ENCODE measurements around the gene AHI1.

AHI1 gene

DNA sequence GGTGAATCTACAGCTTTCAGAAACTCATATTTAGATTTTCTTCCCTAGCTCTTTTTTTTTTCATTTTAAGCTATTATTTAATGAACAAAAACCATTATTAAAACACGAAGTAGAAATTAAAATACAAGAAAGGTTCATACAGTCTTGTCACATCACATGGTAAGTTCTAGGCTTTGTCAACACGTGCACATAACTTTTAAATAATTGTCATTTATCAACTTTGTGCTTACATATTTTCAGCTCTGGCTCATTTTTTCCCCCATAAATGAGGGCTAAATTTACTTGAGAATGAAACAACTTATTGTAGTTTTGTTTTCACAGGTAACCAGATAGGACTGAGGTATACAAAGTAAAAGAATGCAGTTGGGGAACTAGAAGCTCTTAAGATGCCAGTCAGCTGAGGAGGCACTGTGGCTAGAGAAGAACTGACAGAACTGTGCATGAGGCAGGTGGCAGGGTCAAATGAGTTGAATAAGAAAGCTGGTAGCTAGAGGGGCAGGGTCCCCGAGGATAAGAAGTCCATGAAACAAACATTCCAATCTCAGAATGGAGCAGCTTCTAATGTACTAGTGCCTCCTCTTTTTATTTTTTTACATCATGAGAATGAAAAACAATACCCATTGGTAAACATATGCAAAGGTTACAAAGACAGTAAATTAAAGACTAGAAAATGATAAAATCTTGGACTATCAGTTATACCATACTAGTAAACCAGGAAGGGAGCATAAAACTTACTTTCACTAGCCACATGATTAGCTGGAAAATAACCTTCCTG, 174.9 kb downstream of the AHI1 start:
- no peak overlapping the region for H2BK120ac ChIP-seq (ENCODE audit: low read depth, low read length)
- no peaks in the 10 kb centered on the region for H3K4me1 ChIP-seq (ENCODE audit: control insufficient read depth, insufficient read depth, low read depth, low read length)
- H2BK5ac ChIP-seq (ENCODE audit: low read depth, low read length, poor library complexity, severe bottlenecking) = no peak overlapping the region
- H2BK15ac ChIP-seq (ENCODE audit: low read depth, poor library complexity, severe bottlenecking) = no peak overlapping the region
- no peak overlapping the region for H3K23ac ChIP-seq (ENCODE audit: low read length in 2 of 2)
- no peak overlapping the region for H4K91ac ChIP-seq (ENCODE audit: low read length)
- no peak for DNase-seq
- no peak overlapping the region for H2BK12ac ChIP-seq (ENCODE audit: low read length in 2 of 2)
- no peaks in the 10 kb centered on the region for H3K79me1 ChIP-seq (replicated peaks; ENCODE audit: low read length, poor library complexity, severe bottlenecking)
- H3K4me3 ChIP-seq (ENCODE audit: insufficient read depth in 1 of 2, low read depth in 1 of 2, low read length in 2 of 2) = no peak overlapping the region
- WGBS = 93% methylated on average over 3 of the region's 3 CpGs
- H3K9ac ChIP-seq (ENCODE audit: low read length) = no peak overlapping the region
- no peak overlapping the region for H3K27ac ChIP-seq (ENCODE audit: low read length, poor library complexity, severe bottlenecking)
- no peak overlapping the region for H4K8ac ChIP-seq (ENCODE audit: low read length)
- no peaks in the 10 kb centered on the region for H3K9me3 ChIP-seq (ENCODE audit: control insufficient read depth, low read length)
- no peak overlapping the region for H3K4ac ChIP-seq (ENCODE audit: low read depth in 1 of 2, low read length in 2 of 2)
- H3K4me2 ChIP-seq (ENCODE audit: low read length, poor library complexity, severe bottlenecking) = no peak overlapping the region
- no peak overlapping the region for H2AK5ac ChIP-seq (ENCODE audit: low read length, severe bottlenecking)
- H2AFZ ChIP-seq (ENCODE audit: low read depth, low read length) = no peak overlapping the region
- peaks cover 0 to 32% of the 10 kb centered on the region in 2 experiments for H3K36me3 ChIP-seq (ENCODE audit: control insufficient read depth in 1 of 2, insufficient read depth in 2 of 2, low read depth in 1 of 2, low read length in 2 of 2)
- H3K18ac ChIP-seq (ENCODE audit: low read depth in 1 of 2, low read length in 2 of 2) = no peak overlapping the region
- H3K27me3 ChIP-seq (ENCODE audit: control insufficient read depth in 1 of 2, insufficient read depth in 1 of 2, low read length in 2 of 2) = no peaks in the 10 kb centered on the region
- no peak overlapping the region for H3K14ac ChIP-seq (ENCODE audit: low read length in 2 of 2)

DNA sequence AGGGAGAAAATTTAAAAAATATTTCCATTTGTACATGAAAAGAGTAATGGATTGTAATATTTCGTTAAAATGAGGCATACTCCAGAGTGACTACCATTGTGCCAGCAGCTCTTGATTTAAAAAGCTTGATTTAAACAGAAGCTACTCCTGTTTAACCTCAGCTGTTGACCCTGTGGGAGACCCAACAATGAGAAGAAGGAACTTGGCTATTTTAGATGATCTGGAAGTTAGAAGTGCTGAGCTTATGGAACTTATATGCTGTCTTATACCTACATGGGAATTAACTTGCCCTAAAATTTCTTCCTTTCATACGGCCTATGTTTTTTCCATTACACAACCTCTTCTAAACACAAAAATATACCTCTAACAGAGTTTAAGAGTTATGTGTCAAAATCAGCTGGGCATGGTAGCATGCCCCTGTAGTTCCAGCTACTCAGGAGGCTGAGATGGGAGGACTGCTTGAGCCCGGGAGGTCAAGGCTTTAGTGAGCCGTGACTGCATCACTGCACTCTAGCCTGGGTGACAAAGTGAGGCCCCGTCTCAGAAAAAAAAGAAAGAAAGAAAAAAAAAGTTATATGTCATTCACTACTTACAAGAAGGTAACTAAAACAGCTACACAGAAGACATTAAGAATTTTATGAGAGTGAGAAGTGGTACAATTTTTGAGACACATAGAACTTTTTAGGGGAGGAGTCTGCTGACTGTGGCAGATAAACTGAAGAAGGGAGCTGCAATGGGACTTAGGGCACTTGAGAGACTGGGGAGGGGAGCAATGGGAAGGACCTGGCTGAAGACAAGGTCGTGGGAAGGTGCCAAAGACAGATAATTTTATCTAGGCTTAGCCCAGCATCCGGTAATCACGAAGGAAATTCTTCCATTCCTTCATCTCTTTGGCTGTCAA, 176.6 kb downstream of the AHI1 start:
- peaks cover 0 to 30% of the 10 kb centered on the region in 2 experiments for H3K36me3 ChIP-seq (ENCODE audit: control insufficient read depth in 1 of 2, insufficient read depth in 2 of 2, low read depth in 1 of 2, low read length in 2 of 2)
- no peak overlapping the region for H2BK5ac ChIP-seq (ENCODE audit: low read depth, low read length, poor library complexity, severe bottlenecking)
- no peak overlapping the region for H3K27ac ChIP-seq (ENCODE audit: low read length, poor library complexity, severe bottlenecking)
- no peaks in the 10 kb centered on the region for H3K4me1 ChIP-seq (ENCODE audit: control insufficient read depth, insufficient read depth, low read depth, low read length)
- H4K91ac ChIP-seq (ENCODE audit: low read length) = no peak overlapping the region
- no peak overlapping the region for H2BK120ac ChIP-seq (ENCODE audit: low read depth, low read length)
- DNase-seq = no peak
- 67% methylated on average over 3 of the region's 8 CpGs for WGBS
- no peak overlapping the region for H2BK12ac ChIP-seq (ENCODE audit: low read length in 2 of 2)
- no peak overlapping the region for H3K4me2 ChIP-seq (ENCODE audit: low read length, poor library complexity, severe bottlenecking)
- no peaks in the 10 kb centered on the region for H3K27me3 ChIP-seq (ENCODE audit: control insufficient read depth in 1 of 2, insufficient read depth in 1 of 2, low read length in 2 of 2)
- no peaks in the 10 kb centered on the region for H3K79me1 ChIP-seq (replicated peaks; ENCODE audit: low read length, poor library complexity, severe bottlenecking)
- no peak overlapping the region for H3K4ac ChIP-seq (ENCODE audit: low read depth in 1 of 2, low read length in 2 of 2)
- no peaks in the 10 kb centered on the region for H3K9me3 ChIP-seq (ENCODE audit: control insufficient read depth, low read length)
- H3K9ac ChIP-seq (ENCODE audit: low read length) = no peak overlapping the region
- no peak overlapping the region for H3K23ac ChIP-seq (ENCODE audit: low read length in 2 of 2)
- H3K14ac ChIP-seq (ENCODE audit: low read length in 2 of 2) = no peak overlapping the region
- H2AFZ ChIP-seq (ENCODE audit: low read depth, low read length) = no peak overlapping the region
- no peak overlapping the region for H2AK5ac ChIP-seq (ENCODE audit: low read length, severe bottlenecking)
- no peak overlapping the region for H4K8ac ChIP-seq (ENCODE audit: low read length)
- no peak overlapping the region for H3K4me3 ChIP-seq (ENCODE audit: insufficient read depth in 1 of 2, low read depth in 1 of 2, low read length in 2 of 2)
- no peak overlapping the region for H2BK15ac ChIP-seq (ENCODE audit: low read depth, poor library complexity, severe bottlenecking)
- H3K18ac ChIP-seq (ENCODE audit: low read depth in 1 of 2, low read length in 2 of 2) = no peak overlapping the region

DNA sequence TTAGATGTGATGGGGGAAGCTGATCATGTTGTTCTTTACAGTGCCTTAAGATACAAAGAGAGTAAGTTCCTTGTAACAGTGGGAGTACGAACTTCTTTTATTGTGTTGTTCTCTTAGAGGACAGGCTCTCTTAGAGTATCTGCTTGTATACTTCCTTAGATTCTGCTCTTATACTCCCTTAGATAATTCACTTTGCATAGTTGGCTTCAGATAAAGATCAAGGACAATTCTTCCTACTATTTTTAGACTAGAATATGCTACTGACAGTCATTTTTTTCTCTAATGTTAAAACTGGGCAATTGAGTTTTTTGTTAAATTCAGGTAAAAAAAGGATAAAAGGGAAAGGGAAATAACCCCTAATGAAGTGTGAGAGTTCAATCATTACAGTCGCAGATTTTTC, 177.7 kb downstream of the AHI1 start:
- H3K4me2 ChIP-seq (ENCODE audit: low read length, poor library complexity, severe bottlenecking) = no peak overlapping the region
- no peaks in the 10 kb centered on the region for H3K79me1 ChIP-seq (replicated peaks; ENCODE audit: low read length, poor library complexity, severe bottlenecking)
- no peak overlapping the region for H3K14ac ChIP-seq (ENCODE audit: low read length in 2 of 2)
- no peak overlapping the region for H2BK12ac ChIP-seq (ENCODE audit: low read length in 2 of 2)
- no peaks in the 10 kb centered on the region for H3K4me1 ChIP-seq (ENCODE audit: control insufficient read depth, insufficient read depth, low read depth, low read length)
- no peak overlapping the region for H2BK5ac ChIP-seq (ENCODE audit: low read depth, low read length, poor library complexity, severe bottlenecking)
- no peak overlapping the region for H4K8ac ChIP-seq (ENCODE audit: low read length)
- no peak overlapping the region for H2BK15ac ChIP-seq (ENCODE audit: low read depth, poor library complexity, severe bottlenecking)
- H3K9me3 ChIP-seq (ENCODE audit: control insufficient read depth, low read length) = no peaks in the 10 kb centered on the region
- no peaks in the 10 kb centered on the region for H3K27me3 ChIP-seq (ENCODE audit: control insufficient read depth in 1 of 2, insufficient read depth in 1 of 2, low read length in 2 of 2)
- H2BK120ac ChIP-seq (ENCODE audit: low read depth, low read length) = no peak overlapping the region
- H2AK5ac ChIP-seq (ENCODE audit: low read length, severe bottlenecking) = no peak overlapping the region
- H3K36me3 ChIP-seq (ENCODE audit: control insufficient read depth in 1 of 2, insufficient read depth in 2 of 2, low read depth in 1 of 2, low read length in 2 of 2) = peaks cover 0 to 41% of the 10 kb centered on the region in 2 experiments
- H2AFZ ChIP-seq (ENCODE audit: low read depth, low read length) = no peak overlapping the region
- no peak overlapping the region for H3K18ac ChIP-seq (ENCODE audit: low read depth in 1 of 2, low read length in 2 of 2)
- H4K91ac ChIP-seq (ENCODE audit: low read length) = no peak overlapping the region
- H3K9ac ChIP-seq (ENCODE audit: low read length) = no peak overlapping the region
- 82% methylated on average over 1 of the region's 2 CpGs for WGBS
- no peak for DNase-seq
- no peak overlapping the region for H3K4ac ChIP-seq (ENCODE audit: low read depth in 1 of 2, low read length in 2 of 2)
- H3K23ac ChIP-seq (ENCODE audit: low read length in 2 of 2) = no peak overlapping the region
- H3K27ac ChIP-seq (ENCODE audit: low read length, poor library complexity, severe bottlenecking) = no peak overlapping the region
- H3K4me3 ChIP-seq (ENCODE audit: insufficient read depth in 1 of 2, low read depth in 1 of 2, low read length in 2 of 2) = no peak overlapping the region

- Histone ChIP-seq H2BK12ac (ENCODE audit: low read length in 2 of 2) (no peak overlapping the region), H3K79me1 (replicated peaks; ENCODE audit: low read length, poor library complexity, severe bottlenecking) (no peaks in the 10 kb centered on the region), H3K27ac (ENCODE audit: low read length, poor library complexity, severe bottlenecking) (no peak overlapping the region), H2AFZ (ENCODE audit: low read depth, low read length) (no peak overlapping the region), H3K18ac (ENCODE audit: low read depth in 1 of 2, low read length in 2 of 2) (no peak overlapping the region), H3K27me3 (ENCODE audit: control insufficient read depth in 1 of 2, insufficient read depth in 1 of 2, low read length in 2 of 2) (no peaks in the 10 kb centered on the region), H3K36me3 (ENCODE audit: control insufficient read depth in 1 of 2, insufficient read depth in 2 of 2, low read depth in 1 of 2, low read length in 2 of 2) (peaks cover 0 to 45% of the 10 kb centered on the region in 2 experiments), H3K23ac (ENCODE audit: low read length in 2 of 2) (no peak overlapping the region), H4K8ac (ENCODE audit: low read length) (no peak overlapping the region), H3K14ac (ENCODE audit: low read length in 2 of 2) (no peak overlapping the region), H3K9ac (ENCODE audit: low read length) (no peak overlapping the region), H3K4me1 (ENCODE audit: control insufficient read depth, insufficient read depth, low read depth, low read length) (no peaks in the 10 kb centered on the region), H2BK15ac (ENCODE audit: low read depth, poor library complexity, severe bottlenecking) (no peak overlapping the region), H3K9me3 (ENCODE audit: control insufficient read depth, low read length) (no peaks in the 10 kb centered on the region), H4K91ac (ENCODE audit: low read length) (no peak overlapping the region), H3K4me2 (ENCODE audit: low read length, poor library complexity, severe bottlenecking) (no peak overlapping the region), H3K4ac (ENCODE audit: low read depth in 1 of 2, low read length in 2 of 2) (no peak overlapping the region), H2BK5ac (ENCODE audit: low read depth, low read length, poor library complexity, severe bottlenecking) (no peak overlapping the region), H2AK5ac (ENCODE audit: low read length, severe bottlenecking) (no peak overlapping the region), H3K4me3 (ENCODE audit: insufficient read depth in 1 of 2, low read depth in 1 of 2, low read length in 2 of 2) (no peak overlapping the region), H2BK120ac (ENCODE audit: low read depth, low read length) (no peak overlapping the region)
- WGBS = 98% methylated on average over 6 of the region's 8 CpGs
- DNase-seq = no peak
Observed at GRCh38 chr6:135318738-135319469, 178.6 kb downstream of the AHI1 start.

Data from mesenchymal stem cell (in vitro differentiated cells and primary cell).